Hematopoietic multipotent progenitor cell treated with erythropoietin and hydrocortisone succinate and interleukin-3 and kit ligand, for 6 days (in vitro differentiated cells): ENCODE results near the gene RNF166.
A peak's percentile ranks its signal among the peaks of the same experiment; 100 is the strongest.

ENCODE experiments used
- DNase-seq: peaks from one replicate; pipeline ENCODE4 v3.0.0-alpha.2; 2015

The RNF166 gene

GRCh38 chr16:88650749-88651275 lies 55.4 kb downstream of the RNF166 start, which contains the start of gene CYBA:
Gene CYBA (minus strand): TSS chr16:88651053. CDS start chr16:88651013, 40 bp downstream.
- peak; percentile 85 for DNase-seq

GRCh38 chr16:88649924-88650748 lies 56.1 kb downstream of the RNF166 start:
- peak; percentile 64 for DNase-seq

GRCh38 chr16:88649195-88649923 lies 56.8 kb downstream of the RNF166 start:
- no peak for DNase-seq

GRCh38 chr16:88647178-88648070 lies 58.8 kb downstream of the RNF166 start:
- DNase-seq: no peak
